Keratinocyte (primary cell): ENCODE results near the gene GPANK1. TPM values are rescaled to one million over a fixed set of nuclear protein-coding genes. Genes with fewer than 3 reads are reported as not detected.

Source experiments
- DNase-seq: peaks from one replicate; pipeline ENCODE4 v3.0.0-alpha.2; 2011; ENCODE audit warnings: low read depth, missing footprints, low spot score
- FAIRE-seq: peaks from 2 replicates; lab custom pipeline; 2011; peaks lifted over from hg19 to GRCh38; lab: Jason Lieb, UNC
- H2AFZ ChIP-seq: 2 replicates; pipeline ENCODE4 v1.6.0; 2012; ENCODE audit warnings: low read length, control low read depth, inconsistent platforms; ENCODE audit not compliant: control insufficient read depth
- H3K27ac ChIP-seq: 2 replicates; pipeline ENCODE4 v1.5.1; 2011; ENCODE audit warnings: low read length; ENCODE audit not compliant: control insufficient read depth, insufficient read depth
- H3K27me3 ChIP-seq: 3 replicates; pipeline ENCODE4 v1.6.0; 2011; ENCODE audit warnings: low read length; ENCODE audit not compliant: control insufficient read depth, insufficient read depth; ENCODE audit errors: extremely low read depth
- H3K36me3 ChIP-seq, 2 experiments: 2 replicates in 1 of 2; 3 replicates in 1 of 2; pipeline ENCODE4 v1.5.1; 2011; ENCODE audit warnings: low read length in 2 of 2, mild to moderate bottlenecking in 1 of 2; ENCODE audit not compliant: control insufficient read depth in 2 of 2, insufficient read depth in 2 of 2; ENCODE audit errors: extremely low read depth in 1 of 2
- H3K4me1 ChIP-seq: 3 replicates; pipeline ENCODE4 v1.5.1; 2011; ENCODE audit warnings: low read length; ENCODE audit not compliant: control insufficient read depth, insufficient read depth; ENCODE audit errors: extremely low read depth
- H3K4me2 ChIP-seq: 3 replicates; pipeline ENCODE4 v1.6.0; 2011; ENCODE audit warnings: low read depth, low read length; ENCODE audit not compliant: control insufficient read depth, insufficient read depth; ENCODE audit errors: extremely low read depth
- H3K4me3 ChIP-seq, 3 experiments: fragments of 200-600 bp in 1 of 3; sonication (generic) in 1 of 3; 2 replicates in 2 of 3; 3 replicates in 1 of 3; pipeline ENCODE4 v1.5.1; 2011 to 2016; ENCODE audit warnings: low read length in 3 of 3, mild to moderate bottlenecking in 3 of 3, control low read depth in 2 of 3, inconsistent platforms in 1 of 3, low read depth in 1 of 3, mixed read lengths in 1 of 3, mixed run types in 1 of 3, moderate library complexity in 1 of 3; ENCODE audit not compliant: control insufficient read depth in 2 of 3, insufficient read depth in 2 of 3; ENCODE audit errors: extremely low read depth in 1 of 3
- H3K79me2 ChIP-seq: 2 replicates; pipeline ENCODE4 v1.6.0; 2012; ENCODE audit warnings: low read length; ENCODE audit not compliant: control insufficient read depth, insufficient read depth
- H3K9ac ChIP-seq: 3 replicates; pipeline ENCODE4 v1.6.0; 2011; ENCODE audit warnings: low read length; ENCODE audit not compliant: control insufficient read depth, insufficient read depth; ENCODE audit errors: extremely low read depth
- H3K9me1 ChIP-seq: 3 replicates; pipeline ENCODE4 v1.6.0; 2011; ENCODE audit warnings: low read length; ENCODE audit not compliant: control insufficient read depth, insufficient read depth; ENCODE audit errors: extremely low read depth
- H3K9me3 ChIP-seq: 2 replicates; pipeline ENCODE4 v1.5.1; 2012; ENCODE audit warnings: low read depth, low read length; ENCODE audit not compliant: control insufficient read depth
- H4K20me1 ChIP-seq: 3 replicates; pipeline ENCODE4 v1.6.0; 2011; ENCODE audit warnings: low read length; ENCODE audit not compliant: control insufficient read depth, insufficient read depth; ENCODE audit errors: extremely low read depth
- CTCF ChIP-seq, 3 experiments: IDR thresholded peaks in 1 of 3; conservative IDR thresholded peaks in 1 of 3; optimal IDR thresholded peaks in 1 of 3; 2 replicates in 2 of 3; 3 replicates in 1 of 3; pipeline versions ENCODE3 to v1.5.1; 2011; ENCODE audit warnings: low read length in 3 of 3, mild to moderate bottlenecking in 3 of 3, moderate library complexity in 2 of 3, control low read depth in 1 of 3, inconsistent platforms in 1 of 3; ENCODE audit not compliant: insufficient read depth in 2 of 3; ENCODE audit errors: extremely low read depth in 1 of 3
- EZH2 ChIP-seq: IDR thresholded peaks from one replicate; pipeline ENCODE4 v1.6.1; 2012; ENCODE audit warnings: inconsistent platforms, mild to moderate bottlenecking, low read length, moderate library complexity
- dilution Hi-C: fragments of 300-500 bp; cut with MboI; formaldehyde crosslinking; loops from one replicate; pipeline ENCODE4 v1.7.0; 2020; ENCODE audit warnings: low sequenced_read_pairs; ENCODE audit not compliant: extremely low pct_ligation_motif_present
- polyA plus RNA-seq, 5 experiments: library from polyadenylated mRNA; depleted of rRNA in 3 of 5; stranded (reverse) in 3 of 5; stranded (forward) in 1 of 5; unstranded in 1 of 5; fragments of >200 nt; gene quantifications; 1 replicate in 1 of 5; 2 replicates in 3 of 5; 3 replicates in 1 of 5; pipeline versions ENCODE4 v1.2.1 to v1.2.3, GENCODE V29; 2011 to 2012; ENCODE audit warnings: missing spikeins in 2 of 5, low read depth in 1 of 5, low replicate concordance in 1 of 5

The GPANK1 gene
- polyA plus RNA-seq, 1 donor (not counting 4 experiments of a cell fraction or from before 2014, with no cell fraction given): 10.0 TPM

- Histone ChIP-seq H3K4me2 (peak overlapping the region; percentile 99), H2AFZ (no peak overlapping the region), H4K20me1 (peaks cover 26% of the 10 kb centered on the region), H3K79me2 (peaks cover 59% of the 10 kb centered on the region), H3K9me1 (peaks cover 2% of the 10 kb centered on the region), H3K27me3 (no peaks in the 10 kb centered on the region), H3K9me3 (no peaks in the 10 kb centered on the region), H3K4me3 (peak overlapping the region; percentile 84 to 99 (median 88)), H3K36me3 (peaks cover 31 to 46% of the 10 kb centered on the region in 2 experiments), H3K4me1 (peaks cover 14% of the 10 kb centered on the region), H3K27ac (peak overlapping the region; percentile 81), H3K9ac (peak overlapping the region; percentile 94)
- DNase-seq: no peak
- TF ChIP-seq CTCF (optimal IDR thresholded peaks at IDR 0.05 in 1 of 3, IDR thresholded peaks at IDR 0.05 in 1 of 3, conservative IDR thresholded peaks at IDR 0.05 in 1 of 3; ENCODE audit: extremely low read depth in 1 of 3, insufficient read depth in 2 of 3, low read length in 3 of 3): no peak
- TF ChIP-seq EZH2: no peak
- dilution Hi-C loops: no loop called here
- FAIRE-seq: no peak
Observed at GRCh38 chr6:31621991-31622390, 42.8 kb downstream of the GPANK1 start.

GRCh38 chr6:31621320-31621939 is 43.4 kb downstream of the GPANK1 start:
- no peaks in the 10 kb centered on the region for H3K9me3 ChIP-seq
- peaks cover 56% of the 10 kb centered on the region for H3K79me2 ChIP-seq
- FAIRE-seq: no peak
- peak overlapping the region; percentile 81 for H3K27ac ChIP-seq
- H3K27me3 ChIP-seq: no peaks in the 10 kb centered on the region
- peaks cover 2% of the 10 kb centered on the region for H3K9me1 ChIP-seq
- peaks cover 26 to 40% of the 10 kb centered on the region in 2 experiments for H3K36me3 ChIP-seq
- H4K20me1 ChIP-seq: peaks cover 26% of the 10 kb centered on the region
- H3K9ac ChIP-seq: peak overlapping the region; percentile 94
- no peak overlapping the region for H2AFZ ChIP-seq
- dilution Hi-C loops: no loop called here
- DNase-seq: no peak
- H3K4me1 ChIP-seq: peaks cover 14% of the 10 kb centered on the region
- TF ChIP-seq CTCF (optimal IDR thresholded peaks at IDR 0.05 in 1 of 3, IDR thresholded peaks at IDR 0.05 in 1 of 3, conservative IDR thresholded peaks at IDR 0.05 in 1 of 3; ENCODE audit: extremely low read depth in 1 of 3, insufficient read depth in 2 of 3, low read length in 3 of 3) (no peak), EZH2 (no peak)
- peak overlapping the region; percentile 99 for H3K4me2 ChIP-seq
- H3K4me3 ChIP-seq: peak overlapping the region; percentile 84 to 99 (median 88)
